ENCODE data around the gene SMAD7. TPM values are rescaled to one million over a fixed set of nuclear protein-coding genes. Genes with fewer than 3 reads are reported as not detected.

The SMAD7 gene
- total and polyA plus RNA-seq, 2 donors (not counting 1 experiment from before 2014, with no cell fraction given) = 6.1 to 16.3 TPM

DNA sequence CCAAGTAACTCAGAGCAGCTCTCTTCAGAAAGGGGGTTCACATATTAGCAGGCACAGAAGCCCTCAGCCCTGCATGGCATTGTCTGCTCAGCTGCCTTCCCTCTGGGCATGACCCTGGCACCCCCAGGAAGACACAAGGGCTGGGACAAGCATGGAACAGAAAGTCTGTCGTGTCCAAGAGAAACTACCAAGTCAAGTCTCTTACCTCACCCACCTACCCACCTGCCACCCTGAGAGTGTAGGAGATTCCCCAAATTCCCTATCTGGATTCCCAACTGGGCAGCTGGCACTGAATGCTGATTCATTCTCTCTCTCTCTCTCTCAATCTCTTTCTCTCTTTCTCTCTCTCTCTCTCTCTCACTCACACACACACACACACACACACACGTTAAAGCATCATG is 21.6 kb downstream of the SMAD7 start:
- no peaks in the 10 kb centered on the region for H3K27me3 ChIP-seq (ENCODE audit: control insufficient read depth, insufficient read depth, low read length)
- no peak for TF ChIP-seq EZH2 (IDR thresholded peaks at IDR 0.05; ENCODE audit: low read length, missing control alignments)
- TF ChIP-seq, protein P1, sequence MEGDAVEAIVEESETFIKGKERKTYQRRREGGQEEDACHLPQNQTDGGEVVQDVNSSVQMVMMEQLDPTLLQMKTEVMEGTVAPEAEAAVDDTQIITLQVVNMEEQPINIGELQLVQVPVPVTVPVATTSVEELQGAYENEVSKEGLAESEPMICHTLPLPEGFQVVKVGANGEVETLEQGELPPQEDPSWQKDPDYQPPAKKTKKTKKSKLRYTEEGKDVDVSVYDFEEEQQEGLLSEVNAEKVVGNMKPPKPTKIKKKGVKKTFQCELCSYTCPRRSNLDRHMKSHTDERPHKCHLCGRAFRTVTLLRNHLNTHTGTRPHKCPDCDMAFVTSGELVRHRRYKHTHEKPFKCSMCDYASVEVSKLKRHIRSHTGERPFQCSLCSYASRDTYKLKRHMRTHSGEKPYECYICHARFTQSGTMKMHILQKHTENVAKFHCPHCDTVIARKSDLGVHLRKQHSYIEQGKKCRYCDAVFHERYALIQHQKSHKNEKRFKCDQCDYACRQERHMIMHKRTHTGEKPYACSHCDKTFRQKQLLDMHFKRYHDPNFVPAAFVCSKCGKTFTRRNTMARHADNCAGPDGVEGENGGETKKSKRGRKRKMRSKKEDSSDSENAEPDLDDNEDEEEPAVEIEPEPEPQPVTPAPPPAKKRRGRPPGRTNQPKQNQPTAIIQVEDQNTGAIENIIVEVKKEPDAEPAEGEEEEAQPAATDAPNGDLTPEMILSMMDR (conservative IDR thresholded peaks at IDR 0.05 in 1 of 2, IDR thresholded peaks at IDR 0.05 in 1 of 2; ENCODE audit: low read depth in 1 of 2, low read length in 2 of 2) = no peak
- peak in 1 of 2 donors; percentile 59 for DNase-seq (ENCODE audit: low read depth in 2 of 2)
- no peak overlapping the region for H2AFZ ChIP-seq (ENCODE audit: low read length)
- peak overlapping the region; percentile 82 for H3K4me2 ChIP-seq (ENCODE audit: extremely low read depth, insufficient read depth, low read length)
- no peaks in the 10 kb centered on the region for H3K36me3 ChIP-seq (ENCODE audit: control insufficient read depth, insufficient read depth, low read length)
- H3K27ac ChIP-seq (ENCODE audit: insufficient read depth, low read length) = peak overlapping the region; percentile 79
- peaks cover 68% of the 10 kb centered on the region for H3K4me1 ChIP-seq (ENCODE audit: control insufficient read depth, extremely low read depth, insufficient read depth, low read length)
- no peaks in the 10 kb centered on the region for H4K20me1 ChIP-seq (ENCODE audit: control insufficient read depth, extremely low read depth, insufficient read depth, low read length)
- H3K79me2 ChIP-seq (ENCODE audit: control insufficient read depth, insufficient read depth, low read length) = peaks cover 87% of the 10 kb centered on the region
- no peak overlapping the region for H3K9ac ChIP-seq (ENCODE audit: insufficient read depth, low read length)
- H3K9me3 ChIP-seq (ENCODE audit: control insufficient read depth, insufficient read depth, low read depth, low read length) = no peaks in the 10 kb centered on the region
- no peak overlapping the region for H3K4me3 ChIP-seq (replicated peaks in 1 of 4; ENCODE audit: control extremely low read depth in 1 of 4, insufficient read depth in 1 of 4, low read depth in 3 of 4, low read length in 4 of 4)

DNA sequence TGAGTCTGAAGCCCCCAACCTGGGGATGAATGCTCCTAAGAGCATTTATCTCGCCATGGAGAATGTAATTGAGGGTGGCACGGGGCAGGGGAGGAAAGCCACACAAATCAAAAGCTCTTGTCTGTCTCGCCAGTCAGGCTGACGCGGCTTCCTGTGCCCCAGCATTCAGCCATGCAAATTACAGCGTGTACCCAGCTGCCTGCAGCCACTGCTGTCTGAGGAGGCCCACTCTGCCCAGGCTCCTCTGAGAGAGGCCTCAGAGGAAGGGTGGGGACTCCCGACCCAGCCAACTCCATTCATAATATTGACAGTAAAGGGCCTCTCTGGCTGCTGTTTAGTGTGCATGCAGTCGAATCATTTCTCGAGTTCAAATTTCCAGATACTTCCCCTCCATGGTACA is 22.0 kb downstream of the SMAD7 start:
- Histone ChIP-seq H2AFZ (ENCODE audit: low read length) (no peak overlapping the region), H3K4me1 (ENCODE audit: control insufficient read depth, extremely low read depth, insufficient read depth, low read length) (peaks cover 66% of the 10 kb centered on the region), H3K27me3 (ENCODE audit: control insufficient read depth, insufficient read depth, low read length) (no peaks in the 10 kb centered on the region), H3K79me2 (ENCODE audit: control insufficient read depth, insufficient read depth, low read length) (peaks cover 84% of the 10 kb centered on the region), H4K20me1 (ENCODE audit: control insufficient read depth, extremely low read depth, insufficient read depth, low read length) (no peaks in the 10 kb centered on the region), H3K36me3 (ENCODE audit: control insufficient read depth, insufficient read depth, low read length) (no peaks in the 10 kb centered on the region), H3K4me3 (replicated peaks in 1 of 4; ENCODE audit: control extremely low read depth in 1 of 4, insufficient read depth in 1 of 4, low read depth in 3 of 4, low read length in 4 of 4) (no peak overlapping the region), H3K4me2 (ENCODE audit: extremely low read depth, insufficient read depth, low read length) (peak overlapping the region; percentile 82), H3K9me3 (ENCODE audit: control insufficient read depth, insufficient read depth, low read depth, low read length) (no peaks in the 10 kb centered on the region), H3K9ac (ENCODE audit: insufficient read depth, low read length) (no peak overlapping the region), H3K27ac (ENCODE audit: insufficient read depth, low read length) (peak overlapping the region; percentile 79)
- DNase-seq (ENCODE audit: low read depth in 2 of 2) = peak; percentile 64 to 67
- TF ChIP-seq, protein P1 (conservative IDR thresholded peaks at IDR 0.05 in 1 of 2, IDR thresholded peaks at IDR 0.05 in 1 of 2; ENCODE audit: low read depth in 1 of 2, low read length in 2 of 2) = no peak
- TF ChIP-seq EZH2 (IDR thresholded peaks at IDR 0.05; ENCODE audit: low read length, missing control alignments) = no peak

DNA sequence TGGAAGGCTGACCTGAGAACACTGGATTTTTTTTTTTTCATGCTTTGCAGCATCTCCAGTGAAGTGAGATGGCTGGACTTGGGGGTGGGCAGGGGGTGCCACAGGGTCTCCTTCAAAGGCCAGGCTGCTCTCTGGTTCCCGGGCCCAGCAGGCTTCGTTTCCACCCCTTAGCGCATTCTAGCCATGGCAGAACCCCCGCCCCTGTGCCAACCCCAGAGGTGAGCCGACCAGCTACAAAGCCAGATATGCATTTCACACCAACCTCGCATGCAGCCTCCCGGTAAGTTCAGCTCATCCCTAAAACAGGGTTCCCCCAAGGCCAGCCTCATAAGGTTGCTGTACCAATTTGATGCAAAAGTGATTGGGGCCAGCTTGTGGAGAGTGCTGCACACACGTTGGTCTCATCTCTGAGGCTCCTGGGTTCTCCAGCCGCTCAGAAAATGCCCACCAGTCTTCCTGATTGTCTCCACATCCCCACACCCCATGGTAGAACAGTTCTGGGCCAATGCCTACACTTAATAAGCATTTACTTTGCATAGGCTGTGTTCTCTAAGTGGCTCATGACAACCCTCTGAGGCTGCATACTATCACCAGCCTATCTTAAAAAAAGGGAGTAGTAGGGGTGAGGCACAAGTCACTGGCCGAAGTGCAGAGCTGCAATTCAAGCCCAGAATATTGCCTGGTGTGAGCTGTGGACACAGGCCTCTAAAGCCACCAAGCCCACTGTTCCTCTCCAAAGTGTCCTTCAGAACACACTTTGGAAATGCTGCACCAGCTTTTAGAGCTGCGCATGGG is 23.3 kb downstream of the SMAD7 start:
- peak overlapping the region; percentile 3 for H3K4me2 ChIP-seq (ENCODE audit: extremely low read depth, insufficient read depth, low read length)
- H3K27ac ChIP-seq (ENCODE audit: insufficient read depth, low read length) = no peak overlapping the region
- no peaks in the 10 kb centered on the region for H4K20me1 ChIP-seq (ENCODE audit: control insufficient read depth, extremely low read depth, insufficient read depth, low read length)
- no peaks in the 10 kb centered on the region for H3K36me3 ChIP-seq (ENCODE audit: control insufficient read depth, insufficient read depth, low read length)
- H3K9ac ChIP-seq (ENCODE audit: insufficient read depth, low read length) = no peak overlapping the region
- no peak overlapping the region for H2AFZ ChIP-seq (ENCODE audit: low read length)
- DNase-seq (ENCODE audit: low read depth in 2 of 2) = no peak
- peaks cover 70% of the 10 kb centered on the region for H3K4me1 ChIP-seq (ENCODE audit: control insufficient read depth, extremely low read depth, insufficient read depth, low read length)
- no peak overlapping the region for H3K4me3 ChIP-seq (replicated peaks in 1 of 4; ENCODE audit: control extremely low read depth in 1 of 4, insufficient read depth in 1 of 4, low read depth in 3 of 4, low read length in 4 of 4)
- no peaks in the 10 kb centered on the region for H3K9me3 ChIP-seq (ENCODE audit: control insufficient read depth, insufficient read depth, low read depth, low read length)
- H3K79me2 ChIP-seq (ENCODE audit: control insufficient read depth, insufficient read depth, low read length) = peaks cover 80% of the 10 kb centered on the region
- H3K27me3 ChIP-seq (ENCODE audit: control insufficient read depth, insufficient read depth, low read length) = no peaks in the 10 kb centered on the region
- no peak for TF ChIP-seq EZH2 (IDR thresholded peaks at IDR 0.05; ENCODE audit: low read length, missing control alignments)
- TF ChIP-seq, protein P1 (conservative IDR thresholded peaks at IDR 0.05 in 1 of 2, IDR thresholded peaks at IDR 0.05 in 1 of 2; ENCODE audit: low read depth in 1 of 2, low read length in 2 of 2) = no peak

Data from fibroblast of lung (primary cell).